Endothelial cell of umbilical vein (primary cell): ENCODE data around the gene DOCK1. TPM values are rescaled to one million over a fixed set of nuclear protein-coding genes. Genes with fewer than 3 reads are reported as not detected.

Experiments used
- BruUV-seq: library from RNA; stranded (reverse); fragments of 400-500 nt; replicated peaks from 2 replicates; lab custom pipeline; 2021; lab: Mats Ljungman, UMichigan
- CTCF ChIA-PET: fragments of 300-600, 350-600 bp; sonication (Branson Sonifier 250); formaldehyde crosslinking; loops from one replicate; lab custom pipeline; 2021; ENCODE audit warnings: antibody characterized with exemption, inconsistent platforms; lab: Charles Lee
- POLR2A ChIA-PET: fragments of 300-600, 350-600 bp; sonication (Branson Sonifier 250); formaldehyde crosslinking; loops from one replicate; lab custom pipeline; 2021; ENCODE audit warnings: antibody characterized with exemption, inconsistent platforms; lab: Charles Lee
- DNase-seq: peaks from one replicate; pipeline ENCODE4 v3.0.0-alpha.2; 2011; ENCODE audit warnings: low read depth, low spot score
- FAIRE-seq: peaks from 2 replicates; lab custom pipeline; 2011; peaks lifted over from hg19 to GRCh38; lab: Jason Lieb, UNC
- H2AFZ ChIP-seq: 2 replicates; pipeline ENCODE4 v1.6.0; 2012; ENCODE audit warnings: low read depth, low read length, control low read depth, inconsistent platforms
- H3K27ac ChIP-seq: 2 replicates; pipeline ENCODE4 v1.5.1; 2011; ENCODE audit warnings: low read depth, mild to moderate bottlenecking, control low read depth, low read length, moderate library complexity; ENCODE audit not compliant: insufficient read depth
- H3K27me3 ChIP-seq, 2 experiments: 2 replicates each; pipeline versions ENCODE4 v1.6.0 to v1.6.1; 2011; ENCODE audit warnings: low read length in 2 of 2, mixed read lengths in 1 of 2; ENCODE audit not compliant: control insufficient read depth in 2 of 2, insufficient read depth in 2 of 2
- H3K36me3 ChIP-seq, 2 experiments: 2 replicates in 1 of 2; 3 replicates in 1 of 2; pipeline ENCODE4 v1.5.1; 2011; ENCODE audit warnings: low read length in 2 of 2, mild to moderate bottlenecking in 1 of 2, moderate library complexity in 1 of 2; ENCODE audit not compliant: control insufficient read depth in 2 of 2, insufficient read depth in 2 of 2; ENCODE audit errors: extremely low read depth in 1 of 2
- H3K4me1 ChIP-seq: 3 replicates; pipeline ENCODE4 v1.5.1; 2011; ENCODE audit warnings: mild to moderate bottlenecking, low read length; ENCODE audit not compliant: control insufficient read depth, insufficient read depth; ENCODE audit errors: extremely low read depth
- H3K4me2 ChIP-seq: 2 replicates; pipeline ENCODE4 v1.6.1; 2011; ENCODE audit warnings: low read length, control low read depth, mixed read lengths; ENCODE audit not compliant: insufficient read depth
- H3K4me3 ChIP-seq, 3 experiments: fragments of 200-600 bp in 1 of 3; sonication (generic), shearing (Covaris generic) in 1 of 3; replicated peaks in 1 of 3; 2 replicates each; pipeline ENCODE4 v1.5.1; 2011 to 2016; ENCODE audit warnings: control low read depth in 3 of 3, low read length in 3 of 3, mild to moderate bottlenecking in 2 of 3, inconsistent platforms in 1 of 3, low read depth in 1 of 3, moderate library complexity in 1 of 3; ENCODE audit not compliant: insufficient read depth in 1 of 3
- H3K79me2 ChIP-seq: 2 replicates; pipeline ENCODE4 v1.6.0; 2012; ENCODE audit warnings: low read length, inconsistent platforms; ENCODE audit not compliant: control insufficient read depth, insufficient read depth
- H3K9ac ChIP-seq: replicated peaks from 2 replicates; pipeline ENCODE3; 2011; ENCODE audit warnings: low read length, control low read depth; ENCODE audit not compliant: insufficient read depth; ENCODE audit errors: extremely low read depth
- H3K9me1 ChIP-seq: replicated peaks from 3 replicates; pipeline ENCODE4 v1.6.0; 2011; ENCODE audit warnings: mild to moderate bottlenecking, low read length; ENCODE audit not compliant: control insufficient read depth, insufficient read depth; ENCODE audit errors: extremely low read depth
- H3K9me3 ChIP-seq: replicated peaks from 2 replicates; pipeline ENCODE4 v1.5.1; 2012; ENCODE audit warnings: low read length, inconsistent platforms; ENCODE audit not compliant: control insufficient read depth, insufficient read depth
- H4K20me1 ChIP-seq: replicated peaks from 2 replicates; pipeline ENCODE3; 2011; ENCODE audit warnings: mild to moderate bottlenecking, low read length; ENCODE audit not compliant: control insufficient read depth, insufficient read depth; ENCODE audit errors: extremely low read depth
- EZH2 ChIP-seq: IDR thresholded peaks from 2 replicates; pipeline ENCODE4 v1.6.1; 2012; ENCODE audit warnings: borderline replicate concordance, low read depth, mild to moderate bottlenecking, moderate library complexity, low read length, inconsistent platforms; ENCODE audit not compliant: severe bottlenecking
- FOS ChIP-seq: IDR thresholded peaks from 2 replicates; pipeline ENCODE4 v1.6.1; 2011; ENCODE audit warnings: mild to moderate bottlenecking, low read length, moderate library complexity, borderline replicate concordance; ENCODE audit not compliant: insufficient read depth
- GATA2 ChIP-seq: IDR thresholded peaks from 2 replicates; pipeline ENCODE4 v1.7.0; 2011; ENCODE audit warnings: low read depth, mild to moderate bottlenecking, moderate library complexity, mixed read lengths, low read length; ENCODE audit not compliant: insufficient read length, insufficient read depth
- JUN ChIP-seq: IDR thresholded peaks from 2 replicates; pipeline ENCODE4 v1.6.1; 2011; ENCODE audit warnings: borderline replicate concordance, low read depth; ENCODE audit not compliant: insufficient read length, insufficient read depth
- MYC ChIP-seq: IDR thresholded peaks from one replicate; pipeline ENCODE4 v1.6.1; 2011; ENCODE audit warnings: mild to moderate bottlenecking, low read depth, low read length
- POLR2A ChIP-seq: IDR thresholded peaks from 2 replicates; pipeline ENCODE4 v1.6.1; 2012; ENCODE audit warnings: low read depth, mild to moderate bottlenecking, control low read depth, low read length
- POLR2AphosphoS5 ChIP-seq: IDR thresholded peaks from 2 replicates; pipeline ENCODE4 v1.6.1; 2012; ENCODE audit warnings: low read depth, mild to moderate bottlenecking, control low read depth, low read length, moderate library complexity; ENCODE audit not compliant: insufficient read depth
- dilution Hi-C: fragments of 300-500 bp; cut with MboI; formaldehyde crosslinking; loops from one replicate; pipeline ENCODE4 v1.15.0; 2019; ENCODE audit warnings: low sequenced_read_pairs; ENCODE audit not compliant: extremely low pct_ligation_motif_present
- intact Hi-C: fragments of 100-400 bp; cut with micrococcal nuclease; formaldehyde crosslinking; loops from one replicate; pipeline ENCODE4 v1.10.0; 2022
- polyA plus RNA-seq, 4 experiments: library from polyadenylated mRNA; depleted of rRNA in 3 of 4; stranded (reverse) in 3 of 4; unstranded in 1 of 4; fragments of >200 nt; gene quantifications; 2 replicates each; pipeline versions ENCODE4 v1.2.1 to v1.2.3, GENCODE V29; 2011 to 2012; ENCODE audit warnings: missing spikeins in 1 of 4
- total RNA-seq: library from RNA; stranded (reverse); gene quantifications from 2 replicates; pipeline ENCODE4 v1.2.3, GENCODE V29; 2021
- TF ChIP-seq, protein P1 (sequence below): IDR thresholded peaks from 2 replicates; pipeline ENCODE4 v1.6.1; 2011; ENCODE audit not compliant: insufficient read depth, insufficient read length
- TF ChIP-seq, protein P2 (sequence below), 2 donors: IDR thresholded peaks; 1 replicate in 1 of 2; 2 replicates in 1 of 2; pipeline ENCODE4 v1.5.1; 2011; ENCODE audit warnings: low read length in 2 of 2, mild to moderate bottlenecking in 2 of 2, moderate library complexity in 2 of 2, control low read depth in 1 of 2, inconsistent platforms in 1 of 2, low read depth in 1 of 2; ENCODE audit not compliant: insufficient read depth in 1 of 2; ENCODE audit errors: extremely low read depth in 1 of 2

DOCK1 gene
- total and polyA plus RNA-seq, 2 donors (not counting 3 experiments of a cell fraction or from before 2014, with no cell fraction given), result 22.5 to 83.1 TPM

DNA sequence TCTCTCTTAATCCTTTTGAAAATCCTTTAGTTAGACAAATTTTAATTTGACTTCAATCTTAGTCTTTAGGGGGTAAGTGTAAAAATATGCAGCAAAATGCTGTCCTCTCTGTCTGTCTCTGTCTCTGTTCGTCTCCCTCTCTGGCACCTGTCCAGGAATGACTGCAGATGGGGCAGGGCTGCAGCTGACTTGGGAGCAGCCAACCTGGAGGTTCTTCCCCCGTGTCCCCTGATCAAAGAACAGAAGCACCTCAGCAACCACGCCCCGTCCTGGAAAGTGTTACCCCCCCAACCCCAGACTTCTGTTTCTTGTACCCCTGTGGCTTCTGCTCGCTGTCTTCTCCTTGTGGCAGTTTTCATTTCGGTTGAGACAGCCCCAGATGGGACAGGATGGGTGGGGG, 502.3 kb downstream of the DOCK1 start:
- no TSS peak for BruUV-seq
- Histone ChIP-seq H2AFZ (no peak overlapping the region), H3K79me2 (no peaks in the 10 kb centered on the region), H3K4me3 (no peak overlapping the region), H4K20me1 (no peaks in the 10 kb centered on the region), H3K9me3 (no peaks in the 10 kb centered on the region), H3K36me3 (peaks cover 0 to 4% of the 10 kb centered on the region in 2 experiments), H3K27me3 (no peaks in the 10 kb centered on the region), H3K27ac (no peak overlapping the region), H3K9me1 (no peaks in the 10 kb centered on the region), H3K4me1 (peaks cover 2% of the 10 kb centered on the region), H3K4me2 (no peak overlapping the region), H3K9ac (no peak overlapping the region)
- ChIA-PET POLR2A (no interaction called here), CTCF (no interaction called here)
- no peak for FAIRE-seq
- dilution Hi-C loops (no loop called here), intact Hi-C loops (no loop called here)
- DNase-seq, result no peak
- TF ChIP-seq FOS (no peak), EZH2 (no peak), MYC (no peak), POLR2AphosphoS5 (no peak), JUN (no peak), POLR2A (no peak), GATA2 (no peak)
- TF ChIP-seq, protein P1, sequence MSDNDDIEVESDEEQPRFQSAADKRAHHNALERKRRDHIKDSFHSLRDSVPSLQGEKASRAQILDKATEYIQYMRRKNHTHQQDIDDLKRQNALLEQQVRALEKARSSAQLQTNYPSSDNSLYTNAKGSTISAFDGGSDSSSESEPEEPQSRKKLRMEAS, result no peak
- TF ChIP-seq, protein P2, sequence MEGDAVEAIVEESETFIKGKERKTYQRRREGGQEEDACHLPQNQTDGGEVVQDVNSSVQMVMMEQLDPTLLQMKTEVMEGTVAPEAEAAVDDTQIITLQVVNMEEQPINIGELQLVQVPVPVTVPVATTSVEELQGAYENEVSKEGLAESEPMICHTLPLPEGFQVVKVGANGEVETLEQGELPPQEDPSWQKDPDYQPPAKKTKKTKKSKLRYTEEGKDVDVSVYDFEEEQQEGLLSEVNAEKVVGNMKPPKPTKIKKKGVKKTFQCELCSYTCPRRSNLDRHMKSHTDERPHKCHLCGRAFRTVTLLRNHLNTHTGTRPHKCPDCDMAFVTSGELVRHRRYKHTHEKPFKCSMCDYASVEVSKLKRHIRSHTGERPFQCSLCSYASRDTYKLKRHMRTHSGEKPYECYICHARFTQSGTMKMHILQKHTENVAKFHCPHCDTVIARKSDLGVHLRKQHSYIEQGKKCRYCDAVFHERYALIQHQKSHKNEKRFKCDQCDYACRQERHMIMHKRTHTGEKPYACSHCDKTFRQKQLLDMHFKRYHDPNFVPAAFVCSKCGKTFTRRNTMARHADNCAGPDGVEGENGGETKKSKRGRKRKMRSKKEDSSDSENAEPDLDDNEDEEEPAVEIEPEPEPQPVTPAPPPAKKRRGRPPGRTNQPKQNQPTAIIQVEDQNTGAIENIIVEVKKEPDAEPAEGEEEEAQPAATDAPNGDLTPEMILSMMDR (IDR thresholded peaks at IDR 0.05; ENCODE audit: extremely low read depth in 1 of 2, insufficient read depth in 1 of 2, low read depth in 1 of 2, low read length in 2 of 2), result no peak
